CD14-positive monocyte (primary cell): ENCODE data around the gene TMEM185A. TPM values are rescaled to one million over a fixed set of nuclear protein-coding genes. Genes with fewer than 3 reads are reported as not detected.

ENCODE experiments used
- DNase-seq, 3 donors: peaks; one replicate each; pipeline ENCODE4 v3.0.0-alpha.2; 2011 to 2022
- H2AFZ ChIP-seq: 2 replicates; pipeline ENCODE4 v1.6.0; 2012; ENCODE audit warnings: mild to moderate bottlenecking, low read depth, low read length, inconsistent platforms; ENCODE audit not compliant: insufficient read depth, poor library complexity, severe bottlenecking
- H3K27ac ChIP-seq, 2 donors: 1 replicate in 1 of 2; 2 replicates in 1 of 2; pipeline ENCODE4 v1.5.1; 2012 to 2013; ENCODE audit warnings: low read length in 2 of 2, control low read depth in 1 of 2, inconsistent platforms in 1 of 2, low read depth in 1 of 2, mild to moderate bottlenecking in 1 of 2
- H3K27me3 ChIP-seq, 2 donors: one replicate each; pipeline versions ENCODE4 v1.6.0 to v1.6.1; 2011 to 2013; ENCODE audit warnings: low read length in 2 of 2; ENCODE audit not compliant: control insufficient read depth in 2 of 2, insufficient read depth in 2 of 2
- H3K36me3 ChIP-seq, 2 donors: replicated peaks in 1 of 2; 1 replicate in 1 of 2; 2 replicates in 1 of 2; pipeline versions ENCODE4 v1.5.1 to v1.6.1; 2012 to 2013; ENCODE audit warnings: low read length in 2 of 2, control low read depth in 1 of 2, inconsistent platforms in 1 of 2, mild to moderate bottlenecking in 1 of 2; ENCODE audit not compliant: insufficient read depth in 2 of 2, control insufficient read depth in 1 of 2
- H3K4me1 ChIP-seq, 2 donors: 1 replicate in 1 of 2; 2 replicates in 1 of 2; pipeline versions ENCODE4 v1.5.1 to v1.6.1; 2012 to 2013; ENCODE audit warnings: low read length in 2 of 2, control low read depth in 1 of 2, inconsistent platforms in 1 of 2, mild to moderate bottlenecking in 1 of 2, moderate library complexity in 1 of 2; ENCODE audit not compliant: insufficient read depth in 2 of 2, control insufficient read depth in 1 of 2
- H3K4me2 ChIP-seq: replicated peaks from 2 replicates; pipeline ENCODE3; 2012; ENCODE audit warnings: low read length, moderate library complexity, mild to moderate bottlenecking; ENCODE audit not compliant: poor library complexity, severe bottlenecking; ENCODE audit errors: extremely low read depth
- H3K4me3 ChIP-seq, 3 experiments: fragments of 200-600 bp in 1 of 3; sonication (generic) in 1 of 3; replicated peaks in 1 of 3; 1 replicate in 2 of 3; 2 replicates in 1 of 3; pipeline ENCODE4 v1.5.1; 2011 to 2013; ENCODE audit warnings: low read length in 3 of 3, mild to moderate bottlenecking in 3 of 3, control low read depth in 2 of 3, low read depth in 2 of 3, inconsistent platforms in 1 of 3, moderate library complexity in 1 of 3
- H3K79me2 ChIP-seq: 2 replicates; pipeline ENCODE4 v1.6.0; 2012; ENCODE audit warnings: mild to moderate bottlenecking, control low read depth, inconsistent platforms, low read length, moderate library complexity; ENCODE audit not compliant: insufficient read depth
- H3K9ac ChIP-seq: 2 replicates; pipeline ENCODE4 v1.6.0; 2017; ENCODE audit warnings: low read length, mild to moderate bottlenecking; ENCODE audit not compliant: insufficient read depth, poor library complexity, severe bottlenecking
- H3K9me3 ChIP-seq, 2 donors: replicated peaks in 1 of 2; 1 replicate in 1 of 2; 2 replicates in 1 of 2; pipeline versions ENCODE4 v1.5.1 to v1.6.1; 2012 to 2013; ENCODE audit warnings: low read length in 2 of 2, control low read depth in 1 of 2; ENCODE audit not compliant: control insufficient read depth in 1 of 2, insufficient read depth in 1 of 2
- H4K20me1 ChIP-seq: 2 replicates; pipeline ENCODE4 v1.6.0; 2012; ENCODE audit warnings: mild to moderate bottlenecking, low read length, control low read depth, moderate library complexity; ENCODE audit not compliant: insufficient read depth
- H3K27ac Mint-ChIP-seq, 7 donors: one replicate each; pipeline ENCODE4 v1.8.0; 2020; ENCODE audit warnings: mild to moderate bottlenecking in 7 of 7, mixed read lengths in 7 of 7, moderate library complexity in 6 of 7, inconsistent platforms in 2 of 7
- H3K27me3 Mint-ChIP-seq, 3 donors: one replicate each; pipeline ENCODE4 v1.8.0; 2021 to 2022; ENCODE audit warnings: low read depth in 3 of 3, mild to moderate bottlenecking in 3 of 3, mixed read lengths in 3 of 3, moderate library complexity in 3 of 3, inconsistent platforms in 1 of 3
- H3K36me3 Mint-ChIP-seq, 2 donors: one replicate each; pipeline ENCODE4 v1.8.0; 2020; ENCODE audit warnings: mixed read lengths in 2 of 2, inconsistent platforms in 1 of 2, mild to moderate bottlenecking in 1 of 2
- H3K4me1 Mint-ChIP-seq: one replicate; pipeline ENCODE4 v1.8.0; 2020; ENCODE audit warnings: mild to moderate bottlenecking, mixed read lengths
- H3K4me3 Mint-ChIP-seq, 2 donors: one replicate each; pipeline ENCODE4 v1.8.0; 2020; ENCODE audit warnings: mild to moderate bottlenecking in 2 of 2, mixed read lengths in 2 of 2, moderate library complexity in 1 of 2
- H3K9me3 Mint-ChIP-seq, 7 donors: one replicate each; pipeline ENCODE4 v1.8.0; 2020 to 2022; ENCODE audit warnings: mixed read lengths in 7 of 7, mild to moderate bottlenecking in 6 of 7, moderate library complexity in 6 of 7, inconsistent platforms in 2 of 7
- CTCF ChIP-seq: fragments of 200-600 bp; IDR thresholded peaks from one replicate; pipeline ENCODE4 v1.8.0; 2022; ENCODE audit warnings: antibody characterized with exemption, mild to moderate bottlenecking
- WGBS: methylation state at CpG from one replicate; pipeline ENCODE4 v1.1.5; 2013; ENCODE audit warnings: missing lambda C conversion rate; ENCODE audit not compliant: insufficient coverage; 5-methylcytosine and 5-hydroxymethylcytosine counted together
- intact Hi-C, 2 donors: fragments of 100-400 bp; cut with micrococcal nuclease; formaldehyde crosslinking; loops; one replicate each; pipeline versions ENCODE4 v1.15.0 to v1.15.1; 2023
- polyA plus RNA-seq, 3 donors: library from polyadenylated mRNA; depleted of rRNA in 1 of 3; unstranded in 2 of 3; stranded (reverse) in 1 of 3; fragments of 300-500 nt in 2 of 3; fragments of >200 nt in 1 of 3; fragmentation: Illumina TruSeq in 2 of 3; gene quantifications; 1 replicate in 2 of 3; 2 replicates in 1 of 3; pipeline ENCODE4 v1.2.3, GENCODE V29; 2012 to 2021

Gene TMEM185A
- polyA plus RNA-seq, 3 donors: 9.1 to 12.8 (median 12.0) TPM

DNA sequence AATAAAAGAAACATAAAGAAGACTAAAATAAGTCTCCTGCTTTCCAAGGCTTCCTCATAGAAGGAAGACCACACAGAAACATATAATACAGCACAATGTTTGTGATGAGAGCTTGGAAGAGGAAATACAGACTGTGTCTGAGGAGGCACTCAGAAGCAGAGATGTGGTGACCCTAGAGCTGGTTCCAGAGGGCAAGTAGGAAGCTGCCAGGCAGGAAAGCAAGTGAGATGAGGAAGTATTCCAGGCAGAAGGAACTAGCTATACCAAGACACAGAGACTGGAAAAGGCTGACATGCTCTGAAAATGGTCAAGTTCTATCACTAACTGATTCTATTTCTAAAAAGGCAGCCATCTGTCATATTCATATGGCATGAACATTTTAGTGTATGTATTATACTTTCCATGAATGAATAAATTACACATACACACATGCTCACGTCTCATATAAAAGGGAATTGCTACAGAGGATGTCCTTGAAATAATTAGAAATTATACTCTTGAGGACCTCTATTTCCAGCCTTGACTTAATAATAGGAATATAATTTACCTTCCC is 19.9 kb downstream of the TMEM185A start:
- H3K4me3 Mint-ChIP-seq: no peak overlapping the region
- Histone ChIP-seq H3K9me3 (no peaks in the 10 kb centered on the region), H3K4me3 (no peak overlapping the region), H4K20me1 (peaks cover 16% of the 10 kb centered on the region), H3K4me2 (no peak overlapping the region), H2AFZ (no peak overlapping the region), H3K27ac (no peak overlapping the region), H3K27me3 (no peaks in the 10 kb centered on the region), H3K9ac (no peak overlapping the region), H3K79me2 (peaks cover 4% of the 10 kb centered on the region), H3K4me1 (no peaks in the 10 kb centered on the region), H3K36me3 (peaks cover 7 to 8% of the 10 kb centered on the region in 2 donors)
- H3K4me1 Mint-ChIP-seq: peaks cover 2% of the 10 kb centered on the region
- H3K27me3 Mint-ChIP-seq: peaks cover 0 to 3% (median 2%) of the 10 kb centered on the region in 3 donors
- no peak for TF ChIP-seq CTCF
- DNase-seq: no peak
- H3K36me3 Mint-ChIP-seq: peaks cover 12% of the 10 kb centered on the region in 2 donors
- peaks cover 0 to 2% (median 0%) of the 10 kb centered on the region in 7 donors for H3K9me3 Mint-ChIP-seq
- intact Hi-C loops: no loop called here
- H3K27ac Mint-ChIP-seq: no peak overlapping the region
- no CpG with 5 or more reads among the region's 1 CpG for WGBS

DNA sequence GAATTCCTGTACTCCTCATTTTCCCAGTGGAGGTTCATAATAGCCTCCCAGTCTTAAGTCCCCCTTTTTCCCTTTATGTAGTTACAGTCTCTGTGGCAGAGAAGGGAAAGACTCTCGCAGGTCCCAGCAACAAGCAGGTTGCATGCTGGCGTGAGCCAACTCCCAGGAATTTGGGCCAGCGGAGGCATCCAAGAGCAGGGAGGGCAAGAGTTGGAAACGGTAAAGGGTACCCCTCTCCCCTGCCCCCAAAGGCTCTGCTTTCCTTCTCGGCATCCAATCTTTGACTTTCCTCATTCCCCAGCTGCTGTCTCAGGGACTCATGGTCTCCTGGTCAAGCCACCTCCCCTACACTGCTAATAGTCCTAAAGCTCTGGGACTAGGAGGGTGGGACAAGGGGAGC is 21.1 kb downstream of the TMEM185A start:
- no peak overlapping the region for H3K4me3 ChIP-seq
- Mint-ChIP-seq H3K27ac (no peak overlapping the region), H3K36me3 (peaks cover 19% of the 10 kb centered on the region in 2 donors), H3K27me3 (peaks cover 0 to 3% (median 2%) of the 10 kb centered on the region in 3 donors), H3K4me3 (no peak overlapping the region), H3K4me1 (peaks cover 2% of the 10 kb centered on the region), H3K9me3 (peaks cover 0 to 2% (median 0%) of the 10 kb centered on the region in 7 donors)
- 100% methylated on average over 1 of the region's 5 CpGs for WGBS
- no peaks in the 10 kb centered on the region for H3K27me3 ChIP-seq
- peaks cover 7% of the 10 kb centered on the region for H4K20me1 ChIP-seq
- H3K79me2 ChIP-seq: peaks cover 4% of the 10 kb centered on the region
- H3K27ac ChIP-seq: no peak overlapping the region
- H3K9ac ChIP-seq: no peak overlapping the region
- H3K4me1 ChIP-seq: no peaks in the 10 kb centered on the region
- peaks cover 13 to 17% of the 10 kb centered on the region in 2 donors for H3K36me3 ChIP-seq
- no peak overlapping the region for H2AFZ ChIP-seq
- no peak for TF ChIP-seq CTCF
- intact Hi-C loops: no loop called here
- DNase-seq: no peak
- H3K4me2 ChIP-seq: no peak overlapping the region
- no peaks in the 10 kb centered on the region for H3K9me3 ChIP-seq
